Activated CD4-positive, alpha-beta T cell treated with anti-CD3 and anti-CD28 coated beads for 48 hours (primary cell): ENCODE data around the gene RRP36.
"Not testable (repeated sequence)": the region's sequence is repeated elsewhere in the genome, so short reads cannot be mapped to it uniquely, and the experiment has no call there.

Experiments
- DNase-seq: peaks from one replicate; pipeline ENCODE4 v3.0.0-alpha.2; 2020

Gene RRP36

DNA sequence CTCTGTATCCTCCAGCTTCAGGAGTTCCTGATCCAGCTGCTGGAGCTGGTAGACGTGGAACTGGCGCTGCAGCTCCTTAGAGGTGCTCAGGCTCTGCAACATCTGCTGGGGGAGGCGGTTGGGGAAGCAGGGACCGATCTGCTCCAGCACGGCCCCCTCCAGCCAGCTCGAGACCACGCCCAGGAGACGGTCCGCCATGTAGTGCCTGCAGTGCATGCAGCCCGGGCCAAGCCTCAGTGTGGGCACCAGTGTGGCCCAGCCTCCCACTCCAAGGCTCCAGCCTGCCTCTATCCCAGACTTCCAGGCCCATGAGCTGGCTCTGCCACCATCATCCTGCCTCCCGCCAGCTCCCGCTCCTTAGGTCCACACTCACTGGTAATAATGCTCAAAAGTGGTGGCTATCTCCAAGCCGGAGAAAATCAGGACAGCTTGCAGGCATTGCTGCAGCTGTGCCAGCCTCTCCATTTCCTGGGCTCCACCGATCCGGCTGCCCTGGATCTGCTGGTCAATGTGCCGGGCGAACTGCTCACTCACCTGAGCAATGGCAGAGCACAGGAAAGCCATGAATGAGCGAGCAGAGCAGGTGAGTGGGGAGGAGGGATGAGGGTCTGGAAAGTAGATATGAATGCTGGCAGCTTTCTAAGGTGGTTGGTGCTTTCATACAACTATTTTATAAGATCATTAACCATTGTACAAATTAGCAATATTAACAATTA, 19.3 kb downstream of the RRP36 start:
- DNase-seq, result no peak

DNA sequence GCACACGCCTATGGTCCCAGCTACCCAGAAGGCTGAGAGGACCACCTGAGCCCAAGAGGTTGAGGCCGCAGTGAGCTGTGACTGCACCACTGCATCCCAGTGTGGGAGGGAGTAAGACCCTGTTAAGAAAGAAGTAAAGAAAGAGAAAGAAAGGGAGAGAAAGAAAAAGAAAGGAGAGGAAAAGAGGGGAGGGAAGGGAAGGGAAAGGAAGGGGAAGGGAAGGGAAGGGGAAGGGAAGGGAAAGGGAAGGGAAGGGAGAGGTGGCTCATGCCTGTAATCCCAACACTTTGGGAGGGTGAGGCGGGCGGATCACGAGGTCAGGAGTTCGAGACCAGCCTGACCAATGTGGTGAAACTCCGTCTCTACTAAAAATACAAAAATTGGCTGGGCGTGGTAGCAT, 20.1 kb downstream of the RRP36 start:
- not testable (repeated sequence) for DNase-seq

GRCh38 chr6:43043310-43043709, 21.9 kb downstream of the RRP36 start:
- DNase-seq, result no peak

DNA sequence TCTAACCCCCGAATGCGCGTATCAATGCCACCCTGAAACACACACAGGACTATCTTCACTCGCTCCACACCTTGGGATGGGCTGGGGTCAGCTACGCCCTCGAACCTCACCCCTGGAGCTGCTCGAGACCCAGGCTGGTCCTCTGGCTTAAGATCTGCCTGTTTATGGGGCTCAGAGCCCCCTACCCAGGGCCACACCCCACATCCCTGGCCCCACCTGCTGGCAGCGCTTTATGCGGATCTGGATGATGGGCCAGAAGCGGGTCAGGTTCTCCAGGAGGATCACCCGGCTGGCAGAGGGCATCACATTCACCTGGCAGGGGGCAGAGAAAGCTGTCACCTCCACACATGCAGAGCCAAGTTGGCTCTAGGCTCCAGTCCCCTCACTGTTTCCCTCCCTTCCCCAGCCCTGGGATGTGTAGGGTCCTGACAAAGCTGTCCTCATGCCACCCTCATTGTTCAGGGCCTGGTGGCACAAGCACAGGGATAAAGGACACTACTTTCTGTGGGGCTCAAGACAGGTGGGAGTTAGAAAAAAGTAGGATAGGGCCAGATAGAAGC, 24.0 kb downstream of the RRP36 start:
- DNase-seq, result no peak

DNA sequence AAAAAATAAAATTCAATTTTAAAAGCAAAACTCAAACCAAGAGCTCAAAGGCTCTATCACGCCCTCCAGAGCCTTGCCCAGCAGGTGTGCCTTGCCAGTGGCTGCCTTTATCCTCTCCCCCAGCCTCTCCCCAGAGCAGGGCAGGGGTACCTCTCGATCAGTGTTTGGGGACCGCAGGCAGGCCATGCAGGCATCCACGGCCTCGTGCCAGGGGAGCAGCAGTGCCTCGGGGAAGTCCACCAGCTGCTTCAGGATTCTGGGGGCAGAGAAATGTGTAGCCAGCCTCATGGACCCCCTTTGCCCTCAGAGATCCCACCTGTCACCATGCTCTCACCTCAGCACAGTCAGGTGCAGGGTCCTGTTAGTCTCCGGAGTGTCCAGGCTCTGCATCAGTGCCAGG, 26.6 kb downstream of the RRP36 start:
- DNase-seq, result no peak

- DNase-seq, result no peak
Measured at GRCh38 chr6:43050981-43051380, 29.6 kb downstream of the RRP36 start.

- no peak for DNase-seq
Measured at GRCh38 chr6:43052225-43052841, 30.9 kb downstream of the RRP36 start.

DNA sequence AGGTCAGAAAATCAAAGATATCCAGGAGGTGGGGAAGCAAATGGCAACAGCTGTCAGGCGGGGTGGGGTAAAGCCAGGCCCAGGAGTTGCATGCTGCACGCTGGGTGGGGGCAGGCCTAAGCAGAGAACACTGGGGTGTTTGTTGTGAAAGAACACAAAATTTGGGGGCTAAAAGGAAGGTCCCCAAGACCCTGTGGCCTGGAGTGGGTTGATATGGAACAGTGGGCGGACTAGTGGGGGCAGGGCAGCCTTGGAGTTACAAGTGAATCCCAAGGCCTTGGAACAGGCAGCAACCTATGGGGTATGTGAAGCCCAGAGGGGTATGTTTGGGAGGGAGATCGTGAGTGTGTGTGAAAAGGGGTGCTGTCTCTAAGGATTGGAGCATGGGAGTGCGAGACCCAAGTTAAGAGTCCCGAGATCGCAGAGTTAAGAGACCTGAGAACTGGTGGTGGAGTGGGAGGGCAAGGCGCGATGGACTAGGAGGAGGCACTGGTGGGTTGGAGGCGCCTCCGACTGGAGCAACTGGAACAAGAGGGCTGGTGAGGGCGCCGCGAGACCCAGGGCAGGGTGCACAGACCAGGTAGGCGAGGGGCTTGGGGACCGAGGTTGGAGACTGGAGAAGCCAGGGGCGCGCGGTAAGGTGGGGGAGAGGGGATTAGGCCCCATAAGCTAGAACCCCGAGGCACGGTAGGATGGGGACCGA, 31.6 kb downstream of the RRP36 start:
- peak; percentile 39 for DNase-seq

DNA sequence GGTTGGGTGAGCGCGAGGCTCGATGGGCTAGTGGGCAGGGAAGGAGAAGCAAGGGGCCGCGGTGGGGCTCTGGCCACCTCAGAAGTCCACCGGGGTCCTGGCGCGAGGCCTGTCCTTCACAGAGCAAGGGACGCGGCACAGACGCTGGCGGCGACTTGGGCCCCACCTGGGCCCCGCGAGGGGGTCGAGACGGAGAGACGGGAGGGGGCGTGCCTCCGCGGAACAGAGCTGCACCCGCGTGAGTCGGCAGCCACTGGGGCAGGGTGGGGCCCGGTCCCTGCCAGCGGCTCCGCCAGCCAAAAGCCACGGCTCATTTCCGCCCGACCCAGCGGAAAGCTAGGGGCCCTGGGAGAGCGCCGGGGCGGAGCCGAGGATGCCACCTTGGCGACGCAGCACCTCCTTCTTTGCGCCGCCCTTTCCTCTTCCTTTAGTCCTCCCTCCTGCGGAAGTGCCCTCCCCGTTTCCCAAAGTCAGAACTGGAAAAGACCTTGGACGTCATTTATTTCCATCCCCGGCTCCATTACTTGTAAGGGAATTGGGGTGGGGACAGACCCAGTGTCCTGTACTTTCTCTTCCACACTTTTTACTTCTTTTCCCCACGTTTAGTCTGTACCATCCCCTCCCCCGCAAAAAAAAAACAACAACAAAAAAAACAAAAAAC, 32.3 kb downstream of the RRP36 start, which contains the start of gene CUL7:
CUL7 (minus strand) TSS at position 307 of the 661 bp plus-strand sequence. CDS start 1,063 bp downstream, outside the sequence.
- peak; percentile 94 for DNase-seq

DNA sequence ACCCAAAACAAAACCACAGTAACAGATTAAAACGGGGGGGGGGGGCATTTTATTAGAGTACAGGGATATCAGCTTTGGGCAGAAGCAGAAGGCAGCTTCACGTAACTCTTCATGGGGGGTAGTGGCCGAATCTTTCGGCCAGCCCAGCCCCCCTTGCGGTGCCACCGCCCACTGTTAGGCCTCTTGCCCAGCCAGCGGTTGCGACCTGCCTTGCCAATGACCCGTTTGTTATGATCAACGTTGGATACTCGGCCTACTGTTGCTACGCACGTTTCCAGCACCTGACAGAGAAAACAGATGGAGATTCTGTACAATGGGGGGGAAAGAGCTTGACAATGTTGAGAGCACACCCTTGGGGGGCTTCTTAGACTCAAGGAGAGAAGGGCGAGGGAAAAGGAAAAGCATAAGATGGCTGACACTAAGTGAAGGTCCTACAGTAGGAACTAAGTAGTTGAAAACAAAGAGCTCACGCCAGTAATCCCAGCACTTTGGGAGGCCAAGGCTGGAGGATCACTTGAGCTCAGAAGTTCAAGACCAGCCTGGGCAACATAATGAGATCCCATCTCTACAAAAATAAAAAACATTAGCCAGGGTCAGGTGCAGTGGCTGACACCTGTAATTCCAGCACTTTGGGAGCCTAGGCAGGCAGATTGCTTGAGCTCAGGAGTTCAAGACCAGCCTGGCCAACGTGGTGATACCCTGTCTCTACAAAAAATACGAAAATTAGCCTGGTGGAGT, 33.0 kb downstream of the RRP36 start:
- no peak for DNase-seq

DNA sequence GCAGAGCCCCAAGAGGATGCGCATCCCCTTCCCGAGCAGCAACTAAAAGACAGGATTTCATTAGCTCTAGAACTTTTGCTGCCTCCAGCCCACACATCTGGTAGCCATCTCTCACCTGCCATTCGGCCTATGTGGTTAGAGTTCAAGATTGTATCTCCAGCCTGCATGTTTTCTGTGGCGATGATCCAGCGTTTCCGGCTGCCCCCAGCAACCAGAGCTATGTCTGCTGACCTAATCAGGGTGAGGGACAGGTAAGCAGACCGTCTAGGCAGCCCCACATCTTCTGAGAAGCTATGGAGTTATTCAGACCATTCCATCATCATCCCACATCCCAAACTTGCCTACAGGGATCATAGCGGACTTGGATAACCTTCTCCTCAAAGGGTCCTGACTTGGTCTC, 34.5 kb downstream of the RRP36 start:
- no peak for DNase-seq

DNA sequence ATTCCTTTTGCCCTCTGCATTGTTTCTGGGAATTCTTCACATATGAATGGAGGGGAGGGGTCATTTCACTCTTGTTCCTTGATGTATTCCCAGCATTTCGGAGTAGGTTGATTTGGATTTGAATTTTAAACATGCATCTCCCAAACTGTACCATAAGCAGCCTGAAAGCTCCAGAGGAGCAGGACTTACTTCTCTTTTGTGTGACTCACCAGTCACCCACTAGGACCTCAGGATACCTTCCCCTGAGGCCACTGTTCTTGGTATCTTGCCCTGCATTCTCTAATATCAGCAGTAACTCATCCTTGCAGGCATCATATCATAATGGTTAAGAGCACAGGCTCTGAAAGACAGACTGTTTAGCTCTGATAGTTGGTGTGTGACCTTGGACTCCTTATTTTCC, 37.1 kb downstream of the RRP36 start:
- DNase-seq, result no peak

DNA sequence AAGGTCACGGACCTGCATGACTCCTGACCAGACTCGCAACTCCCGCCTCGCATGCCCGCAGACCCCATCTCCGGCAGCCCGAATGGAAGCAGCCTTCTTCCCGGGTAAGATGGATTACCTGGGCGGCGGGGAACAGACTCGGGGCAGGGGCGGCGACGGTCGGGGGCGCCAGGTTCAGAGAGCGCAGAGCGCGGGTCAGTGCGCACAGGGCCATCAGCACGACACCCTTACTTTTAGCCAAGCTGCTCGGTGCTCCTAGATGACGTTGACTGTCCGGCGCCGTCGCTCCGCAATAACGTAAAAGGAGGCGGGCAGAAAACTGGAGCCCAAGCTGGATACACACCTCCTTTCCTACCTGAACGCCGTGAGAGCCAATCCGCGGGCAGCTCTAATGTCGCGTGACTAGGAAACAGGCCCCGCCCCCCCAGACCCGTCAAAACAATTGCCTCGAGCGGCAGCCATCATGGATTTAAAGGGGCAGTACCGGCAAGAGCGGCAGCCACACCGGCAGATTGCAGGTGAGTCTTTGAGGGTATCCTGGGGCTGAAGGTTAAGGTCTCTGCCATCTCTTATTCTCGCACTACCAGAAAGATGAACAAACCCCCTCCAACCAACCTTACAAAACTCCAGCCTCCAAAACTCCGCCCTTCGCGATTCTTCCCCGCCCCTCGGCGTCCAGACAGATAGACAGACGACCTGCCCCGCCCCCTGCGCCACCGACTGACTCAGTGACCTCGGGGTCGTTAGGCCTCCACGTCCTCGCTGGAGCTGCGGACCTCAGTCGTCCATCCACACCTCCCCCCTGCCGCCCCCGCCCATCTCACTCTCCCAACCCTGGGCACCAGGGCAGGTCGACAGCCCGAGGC, 38.0 kb downstream of the RRP36 start, which contains the start of the genes KLC4 and MRPL2:
KLC4 (plus strand) TSS at position 464 of the 866 bp plus-strand sequence. CDS start 1,705 bp downstream, outside the sequence.
MRPL2 (minus strand) TSS at position 267 of the 866 bp plus-strand sequence; CDS start at position 214, 53 bp downstream.
- peak; percentile 98 for DNase-seq

GRCh38 chr6:43060034-43060754, 38.8 kb downstream of the RRP36 start:
- DNase-seq, result no peak

DNA sequence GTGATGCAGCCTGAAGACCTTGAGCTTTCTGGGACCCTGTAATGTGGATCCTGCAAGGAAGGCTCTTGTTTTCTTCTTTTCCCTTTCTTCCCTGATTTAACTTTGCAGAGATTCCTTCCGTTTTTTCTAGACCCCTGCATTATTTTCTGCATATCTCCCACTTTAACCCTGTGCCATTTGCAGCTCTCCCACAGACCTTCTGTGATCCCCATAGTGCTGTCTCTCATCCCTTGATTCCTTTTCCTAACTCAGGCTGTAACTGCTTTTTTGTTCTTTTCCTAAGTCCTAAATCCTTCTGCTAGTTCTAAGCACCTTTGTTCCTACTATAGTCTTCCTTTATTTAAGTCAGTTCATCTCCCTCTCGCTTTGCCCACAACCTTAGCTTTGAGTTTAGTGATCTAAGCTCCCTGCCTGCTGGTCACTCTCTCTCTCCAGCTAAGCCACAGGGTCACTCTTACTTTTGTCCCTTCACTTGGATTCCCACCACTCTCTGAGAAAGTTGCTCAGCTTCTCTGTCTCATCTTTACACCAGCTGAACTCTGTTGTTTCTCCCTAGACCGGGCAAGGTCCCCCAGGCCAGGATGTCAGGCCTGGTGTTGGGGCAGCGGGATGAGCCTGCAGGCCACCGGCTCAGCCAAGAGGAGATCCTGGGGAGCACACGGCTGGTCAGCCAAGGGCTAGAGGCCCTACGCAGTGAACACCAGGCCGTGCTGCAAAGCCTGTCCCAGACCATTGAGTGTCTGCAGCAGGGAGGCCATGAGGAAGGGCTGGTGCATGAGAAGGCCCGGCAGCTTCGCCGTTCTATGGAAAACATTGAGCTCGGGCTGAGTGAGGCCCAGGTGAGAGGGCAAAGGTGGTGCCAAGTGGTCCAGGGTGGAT, 39.6 kb downstream of the RRP36 start:
- no peak for DNase-seq

GRCh38 chr6:43061861-43062260, 40.4 kb downstream of the RRP36 start:
- no peak for DNase-seq

DNA sequence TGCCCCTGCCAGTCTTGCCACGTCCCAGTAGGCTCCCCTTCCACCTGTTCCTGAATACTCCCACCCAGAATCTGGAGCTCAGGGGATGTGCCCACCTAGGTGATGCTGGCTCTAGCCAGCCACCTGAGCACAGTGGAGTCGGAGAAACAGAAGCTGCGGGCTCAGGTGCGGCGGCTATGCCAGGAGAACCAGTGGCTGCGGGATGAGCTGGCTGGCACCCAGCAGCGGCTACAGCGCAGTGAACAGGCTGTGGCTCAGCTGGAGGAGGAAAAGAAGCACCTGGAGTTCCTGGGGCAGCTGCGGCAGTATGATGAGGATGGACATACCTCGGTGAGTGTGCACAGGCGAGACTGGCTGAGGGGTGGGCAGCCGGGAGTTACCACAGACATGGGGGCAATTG, 41.4 kb downstream of the RRP36 start:
- DNase-seq, result no peak

DNA sequence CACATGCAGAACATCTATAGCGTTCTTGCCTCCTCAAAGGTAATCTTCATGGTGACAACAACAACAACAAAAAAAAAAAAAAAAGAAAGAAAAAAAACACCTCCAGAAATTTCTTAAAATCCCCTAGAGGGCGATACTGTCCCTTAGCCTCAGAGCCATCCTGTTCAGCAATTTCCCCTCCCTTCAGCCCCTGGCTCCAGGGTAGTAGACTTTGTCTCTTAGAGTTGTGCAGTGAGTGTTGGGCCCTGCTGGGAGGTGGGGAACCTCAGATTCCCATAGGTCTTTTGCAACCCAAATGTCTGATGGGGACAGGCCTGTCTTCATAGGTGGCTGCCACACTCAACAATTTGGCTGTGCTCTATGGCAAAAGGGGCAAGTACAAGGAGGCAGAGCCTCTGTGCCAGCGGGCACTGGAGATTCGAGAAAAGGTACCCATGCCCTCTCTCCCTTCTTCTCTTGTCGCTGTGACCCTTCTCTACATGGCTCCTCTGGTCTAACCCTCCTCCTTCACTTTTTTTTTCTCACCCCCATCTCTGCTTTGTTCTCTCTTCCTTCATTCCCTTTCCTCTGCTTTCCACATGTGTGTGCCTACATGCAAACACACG, 48.7 kb downstream of the RRP36 start:
- peak; percentile 28 for DNase-seq
